ENCODE data around the gene TTC7B.

- TF ChIP-seq EZH2phosphoT487 (conservative IDR thresholded peaks at IDR 0.05; ENCODE audit: low read length), result no peak
- no peak for TF ChIP-seq CTCF (IDR thresholded peaks at IDR 0.05; ENCODE audit: insufficient read depth, low read length, poor library complexity, severe bottlenecking)
Measured at GRCh38 chr14:90724866-90725265, 91.4 kb downstream of the TTC7B start.

Measured in SU-DHL-6 (cell line).